AG04449 (cell line): ENCODE results near the gene EML4.
A peak's percentile ranks its signal among the peaks of the same experiment; 100 is the strongest.

Experiments
- CTCF ChIA-PET: fragments of 350-600 bp; formaldehyde crosslinking; extraction: SDS; loops from one replicate; lab custom pipeline; 2021; ENCODE audit warnings: antibody characterized with exemption; lab: Yijun Ruan, JAX
- POLR2A ChIA-PET: fragments of 400-600, 350-600 bp; formaldehyde crosslinking; extraction: SDS; loops from one replicate; lab custom pipeline; 2020; ENCODE audit warnings: antibody characterized with exemption, inconsistent platforms; lab: Yijun Ruan, JAX
- DNase-seq: peaks from one replicate; pipeline ENCODE4 v3.0.0-alpha.2; 2010; ENCODE audit warnings: low read depth, low spot score
- H3K4me3 ChIP-seq: 2 replicates; pipeline ENCODE4 v1.5.1; 2011; ENCODE audit warnings: low read depth, mild to moderate bottlenecking, control low read depth, low read length
- TF ChIP-seq, protein P1 (sequence below): IDR thresholded peaks from one replicate; pipeline ENCODE4 v1.5.1; 2011; ENCODE audit warnings: mild to moderate bottlenecking, moderate library complexity, low read length, control low read depth, inconsistent platforms; ENCODE audit not compliant: insufficient read depth; ENCODE audit errors: missing control alignments

The EML4 gene

GRCh38 chr2:42233976-42234441 lies 64.9 kb downstream of the EML4 start:
- ChIA-PET POLR2A (interaction anchor here (1.0 kb wide), 2 partner anchors 92 to 101 kb away, joined by 3 read pairs; no protein-coding TSS in a partner anchor), CTCF (interaction anchor here (0.9 to 6.2 kb wide), 4 partner anchors 105 to 144 kb away, joined by 3 to 24 read pairs (median 4); no protein-coding TSS in a partner anchor)
- TF ChIP-seq, protein P1, sequence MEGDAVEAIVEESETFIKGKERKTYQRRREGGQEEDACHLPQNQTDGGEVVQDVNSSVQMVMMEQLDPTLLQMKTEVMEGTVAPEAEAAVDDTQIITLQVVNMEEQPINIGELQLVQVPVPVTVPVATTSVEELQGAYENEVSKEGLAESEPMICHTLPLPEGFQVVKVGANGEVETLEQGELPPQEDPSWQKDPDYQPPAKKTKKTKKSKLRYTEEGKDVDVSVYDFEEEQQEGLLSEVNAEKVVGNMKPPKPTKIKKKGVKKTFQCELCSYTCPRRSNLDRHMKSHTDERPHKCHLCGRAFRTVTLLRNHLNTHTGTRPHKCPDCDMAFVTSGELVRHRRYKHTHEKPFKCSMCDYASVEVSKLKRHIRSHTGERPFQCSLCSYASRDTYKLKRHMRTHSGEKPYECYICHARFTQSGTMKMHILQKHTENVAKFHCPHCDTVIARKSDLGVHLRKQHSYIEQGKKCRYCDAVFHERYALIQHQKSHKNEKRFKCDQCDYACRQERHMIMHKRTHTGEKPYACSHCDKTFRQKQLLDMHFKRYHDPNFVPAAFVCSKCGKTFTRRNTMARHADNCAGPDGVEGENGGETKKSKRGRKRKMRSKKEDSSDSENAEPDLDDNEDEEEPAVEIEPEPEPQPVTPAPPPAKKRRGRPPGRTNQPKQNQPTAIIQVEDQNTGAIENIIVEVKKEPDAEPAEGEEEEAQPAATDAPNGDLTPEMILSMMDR: no peak
- no peak overlapping the region for H3K4me3 ChIP-seq
- DNase-seq: peak; percentile 57

DNA sequence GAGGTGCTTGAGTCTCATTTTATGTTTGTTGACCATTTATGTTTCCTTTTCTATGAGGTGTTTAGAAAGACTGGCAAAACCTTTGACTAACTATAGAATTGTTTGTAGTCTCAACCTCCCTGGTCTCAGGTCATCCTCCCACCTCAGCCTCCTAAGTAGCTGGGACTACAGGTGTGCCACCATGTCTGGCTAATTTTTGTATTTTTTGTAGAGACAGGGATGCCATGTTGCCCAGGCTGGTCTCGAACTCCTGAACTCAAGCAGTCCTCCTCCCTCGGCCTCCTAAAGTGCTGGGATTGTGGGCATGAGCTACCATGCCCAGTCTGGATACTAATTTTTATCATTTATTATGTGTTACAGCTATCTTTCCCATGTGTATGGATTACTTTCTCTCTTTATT lies 67.8 kb downstream of the EML4 start:
- ChIA-PET CTCF (interaction anchor here (1.3 to 2.3 kb wide), 2 partner anchors 9 to 141 kb away, joined by 4 to 12 read pairs; no protein-coding TSS in a partner anchor), POLR2A (no interaction called here)
- H3K4me3 ChIP-seq: no peak overlapping the region
- no peak for DNase-seq
- TF ChIP-seq, protein P1: no peak

DNA sequence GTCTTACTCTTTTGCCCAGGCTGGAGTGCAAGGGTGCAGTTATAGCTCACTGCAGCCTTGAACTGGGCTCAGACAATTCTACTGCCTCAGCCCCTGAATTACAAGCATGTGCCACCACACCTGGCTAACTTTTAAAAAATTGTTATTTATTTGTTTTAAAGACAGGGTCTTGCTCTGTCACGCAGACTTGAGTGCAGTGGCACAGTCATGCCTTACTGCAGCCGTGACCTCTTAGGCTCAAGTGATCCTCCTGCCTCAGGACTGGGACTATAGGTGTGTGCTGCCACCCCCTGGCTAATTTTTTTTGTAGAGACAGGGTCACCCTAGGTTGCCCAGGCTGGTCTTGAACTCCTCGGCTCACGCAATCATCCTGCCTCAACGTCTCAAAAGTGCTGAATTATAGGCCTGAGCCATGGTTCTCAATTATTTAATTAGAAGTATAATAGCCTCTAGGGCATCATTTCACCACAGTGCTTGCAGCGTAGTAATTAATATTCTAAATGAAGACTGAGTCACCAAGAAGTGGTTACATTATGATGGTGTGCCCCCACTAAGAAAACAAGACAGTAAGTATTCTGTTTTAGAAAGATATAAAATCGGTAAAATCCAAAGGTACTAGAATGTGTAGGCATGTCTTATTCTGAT lies 69.6 kb downstream of the EML4 start:
- CTCF ChIA-PET: interaction anchor here (0.7 to 5.0 kb wide), 7 partner anchors 11 to 150 kb away, joined by 3 to 34 read pairs (median 3); no protein-coding TSS in a partner anchor
- TF ChIP-seq, protein P1: no peak
- POLR2A ChIA-PET: no interaction called here
- no peak for DNase-seq
- H3K4me3 ChIP-seq: no peak overlapping the region

- no peak overlapping the region for H3K4me3 ChIP-seq
- CTCF ChIA-PET: interaction anchor here (1.6 to 5.0 kb wide), 2 partner anchors 11 to 144 kb away, joined by 3 to 34 read pairs; no protein-coding TSS in a partner anchor
- DNase-seq: no peak
- TF ChIP-seq, protein P1: no peak
- POLR2A ChIA-PET: no interaction called here
These were observed 70.1 kb downstream of the EML4 start for GRCh38 chr2:42239289-42239661.

- ChIA-PET CTCF (interaction anchor here (1.0 to 5.0 kb wide), 3 partner anchors 10 to 150 kb away, joined by 3 to 34 read pairs (median 3); no protein-coding TSS in a partner anchor), POLR2A (no interaction called here)
- no peak overlapping the region for H3K4me3 ChIP-seq
- TF ChIP-seq, protein P1: no peak
- DNase-seq: no peak
These were observed 70.7 kb downstream of the EML4 start for GRCh38 chr2:42239811-42240210.

DNA sequence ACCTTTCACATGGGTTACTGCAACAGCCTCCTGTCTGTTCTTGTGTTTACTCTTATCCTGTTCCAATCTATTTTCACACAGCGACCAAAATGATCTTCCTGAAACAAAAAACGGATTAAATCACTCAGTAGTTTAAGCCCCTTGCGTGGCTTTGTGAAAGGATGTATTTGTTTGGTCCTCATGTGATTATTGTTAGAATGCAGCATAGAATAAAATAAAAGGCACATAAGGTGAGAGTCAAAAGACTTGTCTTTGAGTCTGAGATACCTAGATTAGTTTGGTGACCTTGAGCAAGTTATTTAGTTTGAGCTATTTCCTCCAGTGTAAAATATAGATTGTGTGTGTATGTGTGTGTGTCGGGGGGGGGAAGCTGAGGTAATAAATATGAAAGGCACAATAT lies 72.4 kb downstream of the EML4 start:
- POLR2A ChIA-PET: no interaction called here
- CTCF ChIA-PET: interaction anchor here (1.6 to 5.0 kb wide), 4 partner anchors 11 to 151 kb away, joined by 6 to 34 read pairs (median 7); no protein-coding TSS in a partner anchor
- TF ChIP-seq, protein P1: no peak
- no peak overlapping the region for H3K4me3 ChIP-seq
- DNase-seq: no peak
